Breast epithelium (tissue), 3 donors: ENCODE results near the gene AMIGO2.

Experiments used
- CTCF ChIP-seq, 3 donors: fragments of 450-650 bp; IDR thresholded peaks; one replicate each; pipeline ENCODE4 v1.5.1; 2016 to 2017; ENCODE audit warnings: antibody characterized with exemption in 3 of 3, mild to moderate bottlenecking in 3 of 3, moderate library complexity in 3 of 3
- POLR2AphosphoS5 ChIP-seq, 3 donors: sonication (generic); formaldehyde crosslinking; IDR thresholded peaks; one replicate each; pipeline ENCODE4 v1.6.1; 2017; ENCODE audit warnings: antibody characterized with exemption in 3 of 3

- TF ChIP-seq CTCF (IDR thresholded peaks at IDR 0.05) (no peak), POLR2AphosphoS5 (IDR thresholded peaks at IDR 0.05) (no peak)
Measured at GRCh38 chr12:47074757-47075156, 5.0 kb downstream of the AMIGO2 start.
